ENCODE measurements around the gene MAST2.
"Not testable (repeated sequence)": the region's sequence is repeated elsewhere in the genome, so short reads cannot be mapped to it uniquely, and the experiment has no call there.

MAST2 gene

GRCh38 chr1:46057215-46057614, 253.8 kb downstream of the MAST2 start:
- not testable (repeated sequence) for H3K4me3 ChIP-seq (ENCODE audit: low read depth in 1 of 2, low read length in 2 of 2); H3K9me3 ChIP-seq (ENCODE audit: control insufficient read depth in 1 of 2, low read length in 2 of 2); H3K4me1 ChIP-seq (ENCODE audit: control insufficient read depth in 1 of 2, insufficient read depth in 2 of 2, low read length in 2 of 2); H3K27ac ChIP-seq (ENCODE audit: low read length); H3K27me3 ChIP-seq (ENCODE audit: low read depth, low read length)
- H3K36me3 ChIP-seq (ENCODE audit: control insufficient read depth in 1 of 2, insufficient read depth in 2 of 2, low read length in 2 of 2), result peaks cover 12 to 18% of the 10 kb centered on the region in 2 donors

DNA sequence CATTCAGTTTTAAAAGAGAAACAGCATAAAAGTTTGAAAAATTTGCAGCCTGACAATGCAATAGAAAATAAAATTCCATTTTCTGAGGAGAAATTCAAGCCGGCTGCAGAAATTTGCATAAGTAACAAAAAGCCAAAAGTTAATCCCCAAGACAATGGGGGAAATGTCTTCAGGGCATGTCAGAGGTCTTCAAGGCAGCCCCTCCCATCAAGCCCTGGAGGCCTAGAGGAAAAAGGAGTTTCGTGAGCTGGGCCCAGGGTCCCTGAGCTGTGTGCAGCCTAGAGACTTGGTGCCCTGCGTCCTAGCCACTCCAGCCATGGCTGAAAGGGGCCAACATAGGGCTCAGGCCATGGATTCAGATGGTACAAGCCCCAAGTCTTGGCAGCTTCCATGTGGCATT, 254.4 kb downstream of the MAST2 start:
- H3K4me3 ChIP-seq (ENCODE audit: low read depth in 1 of 2, low read length in 2 of 2), result no peak overlapping the region
- H3K36me3 ChIP-seq (ENCODE audit: control insufficient read depth in 1 of 2, insufficient read depth in 2 of 2, low read length in 2 of 2), result peaks cover 12 to 18% of the 10 kb centered on the region in 2 donors
- no peaks in the 10 kb centered on the region for H3K4me1 ChIP-seq (ENCODE audit: control insufficient read depth in 1 of 2, insufficient read depth in 2 of 2, low read length in 2 of 2)
- H3K27me3 ChIP-seq (ENCODE audit: low read depth, low read length), result no peaks in the 10 kb centered on the region
- H3K27ac ChIP-seq (ENCODE audit: low read length), result no peak overlapping the region
- H3K9me3 ChIP-seq (ENCODE audit: control insufficient read depth in 1 of 2, low read length in 2 of 2), result no peaks in the 10 kb centered on the region

- Histone ChIP-seq H3K36me3 (ENCODE audit: control insufficient read depth in 1 of 2, insufficient read depth in 2 of 2, low read length in 2 of 2) (peaks cover 12 to 13% of the 10 kb centered on the region in 2 donors), H3K27me3 (ENCODE audit: low read depth, low read length) (no peaks in the 10 kb centered on the region), H3K27ac (ENCODE audit: low read length) (no peak overlapping the region), H3K4me1 (ENCODE audit: control insufficient read depth in 1 of 2, insufficient read depth in 2 of 2, low read length in 2 of 2) (no peaks in the 10 kb centered on the region), H3K4me3 (ENCODE audit: low read depth in 1 of 2, low read length in 2 of 2) (no peak overlapping the region), H3K9me3 (ENCODE audit: control insufficient read depth in 1 of 2, low read length in 2 of 2) (no peaks in the 10 kb centered on the region)
Observed at GRCh38 chr1:46058936-46059335, 255.5 kb downstream of the MAST2 start.

DNA sequence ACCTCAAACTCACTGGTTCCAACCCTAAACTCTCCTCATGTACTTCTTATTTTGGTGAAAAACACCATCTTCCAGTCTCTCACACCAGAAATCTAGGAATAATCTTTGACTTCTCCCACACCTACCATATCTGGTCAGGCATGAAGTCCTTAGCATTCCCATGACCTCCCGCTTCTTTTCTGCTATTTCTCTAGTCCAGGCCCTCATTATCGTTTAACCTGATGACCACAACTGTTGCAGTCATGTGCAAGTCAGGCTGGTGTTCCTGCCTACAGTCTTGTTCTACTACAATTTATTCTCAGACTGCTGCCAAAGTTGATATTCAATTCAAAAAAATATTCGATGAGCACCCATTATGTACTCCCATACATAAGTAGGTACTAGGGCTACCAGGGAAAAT, 257.7 kb downstream of the MAST2 start:
- Histone ChIP-seq H3K4me3 (ENCODE audit: low read depth in 1 of 2, low read length in 2 of 2) (no peak overlapping the region), H3K27ac (ENCODE audit: low read length) (no peak overlapping the region), H3K36me3 (ENCODE audit: control insufficient read depth in 1 of 2, insufficient read depth in 2 of 2, low read length in 2 of 2) (peaks cover 8 to 13% of the 10 kb centered on the region in 2 donors), H3K4me1 (ENCODE audit: control insufficient read depth in 1 of 2, insufficient read depth in 2 of 2, low read length in 2 of 2) (peaks cover 0 to 3% of the 10 kb centered on the region in 2 donors), H3K27me3 (ENCODE audit: low read depth, low read length) (no peaks in the 10 kb centered on the region), H3K9me3 (ENCODE audit: control insufficient read depth in 1 of 2, low read length in 2 of 2) (no peaks in the 10 kb centered on the region)

- Histone ChIP-seq H3K27me3 (ENCODE audit: low read depth, low read length) (no peaks in the 10 kb centered on the region), H3K36me3 (ENCODE audit: control insufficient read depth in 1 of 2, insufficient read depth in 2 of 2, low read length in 2 of 2) (peaks cover 8 to 12% of the 10 kb centered on the region in 2 donors), H3K4me1 (ENCODE audit: control insufficient read depth in 1 of 2, insufficient read depth in 2 of 2, low read length in 2 of 2) (peaks cover 0 to 3% of the 10 kb centered on the region in 2 donors), H3K27ac (ENCODE audit: low read length) (peak overlapping the region; percentile 54), H3K9me3 (ENCODE audit: control insufficient read depth in 1 of 2, low read length in 2 of 2) (no peaks in the 10 kb centered on the region), H3K4me3 (ENCODE audit: low read depth in 1 of 2, low read length in 2 of 2) (peak overlapping the region in 1 of 2 donors; percentile 57)
Observed at GRCh38 chr1:46062651-46063319, 259.4 kb downstream of the MAST2 start.

DNA sequence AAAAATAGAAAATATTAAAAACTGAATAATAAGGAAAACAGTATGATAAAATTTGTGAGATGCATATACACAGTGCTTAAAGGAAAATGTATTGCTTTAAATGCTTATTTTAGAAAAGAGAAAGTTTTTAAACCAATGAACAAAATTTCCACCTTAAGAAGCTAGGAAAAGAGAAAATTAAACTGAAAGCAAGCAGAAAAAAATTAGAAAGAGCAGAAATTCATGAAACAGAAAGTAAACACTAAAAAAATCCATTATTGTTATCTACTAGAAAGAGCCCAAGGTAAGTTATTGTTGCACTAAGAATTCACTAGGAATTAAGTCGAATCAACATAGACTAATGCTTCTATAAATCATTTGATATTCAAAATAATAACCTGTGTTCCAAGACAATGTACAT, 261.3 kb downstream of the MAST2 start:
- no peak overlapping the region for H3K27ac ChIP-seq (ENCODE audit: low read length)

GRCh38 chr1:46065405-46065804, 262.0 kb downstream of the MAST2 start:
- H3K4me3 ChIP-seq (ENCODE audit: low read depth in 1 of 2, low read length in 2 of 2), result no peak overlapping the region
- peaks cover 0 to 3% of the 10 kb centered on the region in 2 donors for H3K4me1 ChIP-seq (ENCODE audit: control insufficient read depth in 1 of 2, insufficient read depth in 2 of 2, low read length in 2 of 2)
- H3K27me3 ChIP-seq (ENCODE audit: low read depth, low read length), result no peaks in the 10 kb centered on the region
- H3K27ac ChIP-seq (ENCODE audit: low read length), result no peak overlapping the region
- peaks cover 8 to 9% of the 10 kb centered on the region in 2 donors for H3K36me3 ChIP-seq (ENCODE audit: control insufficient read depth in 1 of 2, insufficient read depth in 2 of 2, low read length in 2 of 2)
- H3K9me3 ChIP-seq (ENCODE audit: control insufficient read depth in 1 of 2, low read length in 2 of 2), result no peaks in the 10 kb centered on the region

More for the DNA sequence above, 261.3 kb downstream of the MAST2 start:
- H3K4me1 ChIP-seq (ENCODE audit: control insufficient read depth in 1 of 2, insufficient read depth in 2 of 2, low read length in 2 of 2), result peaks cover 0 to 3% of the 10 kb centered on the region in 2 donors
- peaks cover 8 to 9% of the 10 kb centered on the region in 2 donors for H3K36me3 ChIP-seq (ENCODE audit: control insufficient read depth in 1 of 2, insufficient read depth in 2 of 2, low read length in 2 of 2)
- no peak overlapping the region for H3K4me3 ChIP-seq (ENCODE audit: low read depth in 1 of 2, low read length in 2 of 2)
- no peaks in the 10 kb centered on the region for H3K27me3 ChIP-seq (ENCODE audit: low read depth, low read length)
- no peaks in the 10 kb centered on the region for H3K9me3 ChIP-seq (ENCODE audit: control insufficient read depth in 1 of 2, low read length in 2 of 2)

GRCh38 chr1:46067652-46068051, 264.2 kb downstream of the MAST2 start:
- Histone ChIP-seq H3K27ac (ENCODE audit: low read length) (no peak overlapping the region), H3K4me1 (ENCODE audit: control insufficient read depth in 1 of 2, insufficient read depth in 2 of 2, low read length in 2 of 2) (peaks cover 0 to 3% of the 10 kb centered on the region in 2 donors), H3K4me3 (ENCODE audit: low read depth in 1 of 2, low read length in 2 of 2) (no peak overlapping the region), H3K27me3 (ENCODE audit: low read depth, low read length) (no peaks in the 10 kb centered on the region), H3K36me3 (ENCODE audit: control insufficient read depth in 1 of 2, insufficient read depth in 2 of 2, low read length in 2 of 2) (no peaks in the 10 kb centered on the region), H3K9me3 (ENCODE audit: control insufficient read depth in 1 of 2, low read length in 2 of 2) (no peaks in the 10 kb centered on the region)

GRCh38 chr1:46068525-46068924, 265.1 kb downstream of the MAST2 start:
- H3K27me3 ChIP-seq (ENCODE audit: low read depth, low read length), result no peaks in the 10 kb centered on the region
- H3K4me1 ChIP-seq (ENCODE audit: control insufficient read depth in 1 of 2, insufficient read depth in 2 of 2, low read length in 2 of 2), result peaks cover 0 to 3% of the 10 kb centered on the region in 2 donors
- H3K9me3 ChIP-seq (ENCODE audit: control insufficient read depth in 1 of 2, low read length in 2 of 2), result no peaks in the 10 kb centered on the region
- no peaks in the 10 kb centered on the region for H3K36me3 ChIP-seq (ENCODE audit: control insufficient read depth in 1 of 2, insufficient read depth in 2 of 2, low read length in 2 of 2)
- H3K27ac ChIP-seq (ENCODE audit: low read length), result no peak overlapping the region
- no peak overlapping the region for H3K4me3 ChIP-seq (ENCODE audit: low read depth in 1 of 2, low read length in 2 of 2)

GRCh38 chr1:46070164-46070814, 266.9 kb downstream of the MAST2 start:
- Histone ChIP-seq H3K4me3 (ENCODE audit: low read depth in 1 of 2, low read length in 2 of 2) (no peak overlapping the region), H3K9me3 (ENCODE audit: control insufficient read depth in 1 of 2, low read length in 2 of 2) (no peaks in the 10 kb centered on the region), H3K27me3 (ENCODE audit: low read depth, low read length) (no peaks in the 10 kb centered on the region), H3K4me1 (ENCODE audit: control insufficient read depth in 1 of 2, insufficient read depth in 2 of 2, low read length in 2 of 2) (peaks cover 0 to 3% of the 10 kb centered on the region in 2 donors), H3K27ac (ENCODE audit: low read length) (no peak overlapping the region), H3K36me3 (ENCODE audit: control insufficient read depth in 1 of 2, insufficient read depth in 2 of 2, low read length in 2 of 2) (no peaks in the 10 kb centered on the region)

DNA sequence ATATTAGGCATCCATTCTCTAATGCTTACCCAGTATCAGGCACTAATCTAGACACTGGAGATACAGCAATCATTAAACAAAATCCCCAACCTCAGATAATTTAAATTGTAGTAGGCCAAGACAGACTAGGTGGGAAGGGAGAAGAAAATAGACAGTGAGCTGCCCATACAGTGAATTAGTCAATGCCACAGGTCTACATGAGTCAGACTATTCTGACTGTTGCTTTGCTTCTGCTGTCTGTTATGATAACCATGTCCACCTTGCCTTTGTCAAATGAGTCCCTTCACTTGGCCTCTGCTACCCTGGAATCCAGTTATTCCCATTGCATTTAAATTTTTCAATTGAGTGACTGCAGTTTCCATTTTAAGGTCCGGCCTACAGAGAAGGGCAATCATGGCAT, 269.6 kb downstream of the MAST2 start:
- Histone ChIP-seq H3K9me3 (ENCODE audit: control insufficient read depth in 1 of 2, low read length in 2 of 2) (no peaks in the 10 kb centered on the region), H3K4me3 (ENCODE audit: low read depth in 1 of 2, low read length in 2 of 2) (no peak overlapping the region), H3K27ac (ENCODE audit: low read length) (no peak overlapping the region), H3K4me1 (ENCODE audit: control insufficient read depth in 1 of 2, insufficient read depth in 2 of 2, low read length in 2 of 2) (no peaks in the 10 kb centered on the region), H3K36me3 (ENCODE audit: control insufficient read depth in 1 of 2, insufficient read depth in 2 of 2, low read length in 2 of 2) (no peaks in the 10 kb centered on the region), H3K27me3 (ENCODE audit: low read depth, low read length) (no peaks in the 10 kb centered on the region)

All from muscle layer of duodenum (tissue), 2 donors.